ENCODE results near the gene RMND1. TPM values are rescaled to one million over a fixed set of nuclear protein-coding genes. Genes with fewer than 3 reads are reported as not detected.

RMND1 gene
- polyA plus RNA-seq, 1 donor from 2014 or later: 13.7 TPM

DNA sequence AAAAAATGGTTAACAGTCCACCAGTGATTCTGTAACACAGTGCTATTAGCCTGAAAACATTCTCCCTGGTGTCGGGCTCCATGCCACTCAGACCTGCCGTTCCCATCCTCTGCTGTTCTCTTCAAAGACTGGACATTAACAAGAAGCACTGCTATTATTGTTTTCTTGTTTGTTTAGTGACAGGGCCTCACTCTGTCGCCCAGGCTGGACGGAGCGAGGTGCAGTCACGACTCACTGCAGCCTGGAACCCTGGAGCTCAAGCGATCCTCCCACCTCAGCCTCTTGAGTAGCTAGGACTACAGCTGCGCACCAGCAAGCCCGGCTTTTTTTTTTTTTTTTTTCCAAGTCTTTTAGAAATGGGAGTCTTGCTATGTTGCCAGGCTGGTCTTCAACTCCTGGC is 9.6 kb downstream of the RMND1 start:
- H3K9me3 Mint-ChIP-seq: no peaks in the 10 kb centered on the region
- H3K4me3 Mint-ChIP-seq: no peak overlapping the region

GRCh38 chr6:151441390-151442166 is 10.3 kb downstream of the RMND1 start:
- Mint-ChIP-seq H3K4me1 (peaks cover 15 to 29% (median 27%) of the 10 kb centered on the region in 3 donors), H3K27me3 (no peaks in the 10 kb centered on the region), H3K36me3 (no peaks in the 10 kb centered on the region), H3K9me3 (no peaks in the 10 kb centered on the region), H3K4me3 (no peak overlapping the region), H3K27ac (no peak overlapping the region)

More for the DNA sequence above, 9.6 kb downstream of the RMND1 start:
- no peaks in the 10 kb centered on the region for H3K27me3 Mint-ChIP-seq
- H3K4me1 Mint-ChIP-seq: peaks cover 15 to 29% (median 29%) of the 10 kb centered on the region in 3 donors
- H3K36me3 Mint-ChIP-seq: no peaks in the 10 kb centered on the region
- H3K27ac Mint-ChIP-seq: no peak overlapping the region

DNA sequence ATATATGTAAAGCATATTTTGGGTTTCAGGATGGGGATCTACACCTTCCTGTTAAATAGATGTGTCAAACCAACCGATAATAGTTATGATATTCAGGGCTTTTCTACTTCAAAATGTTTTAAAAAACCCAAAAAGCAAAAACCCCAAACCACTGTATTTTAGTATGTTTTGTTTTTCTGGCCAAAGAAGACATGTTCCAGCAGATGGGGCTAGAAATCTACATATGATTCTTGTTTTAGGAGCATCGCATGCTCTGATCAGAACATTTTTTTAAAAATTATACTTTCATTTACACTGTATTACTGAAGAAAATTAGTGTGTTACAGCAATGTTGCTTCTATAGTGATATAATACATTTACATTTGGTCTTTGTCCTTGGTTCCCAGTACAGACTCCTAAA is 11.0 kb downstream of the RMND1 start:
- H3K4me3 Mint-ChIP-seq: no peak overlapping the region
- no peak overlapping the region for H3K27ac Mint-ChIP-seq
- H3K4me1 Mint-ChIP-seq: peaks cover 13 to 29% (median 27%) of the 10 kb centered on the region in 3 donors
- H3K27me3 Mint-ChIP-seq: no peaks in the 10 kb centered on the region
- H3K36me3 Mint-ChIP-seq: no peaks in the 10 kb centered on the region
- H3K9me3 Mint-ChIP-seq: no peaks in the 10 kb centered on the region

- no peaks in the 10 kb centered on the region for H3K36me3 Mint-ChIP-seq
- peaks cover 13 to 29% (median 27%) of the 10 kb centered on the region in 3 donors for H3K4me1 Mint-ChIP-seq
Observed at GRCh38 chr6:151440498-151440897, 11.4 kb downstream of the RMND1 start.

GRCh38 chr6:151437401-151437800 is 14.5 kb downstream of the RMND1 start:
- Mint-ChIP-seq H3K4me1 (peaks cover 13 to 22% (median 21%) of the 10 kb centered on the region in 3 donors), H3K9me3 (no peaks in the 10 kb centered on the region), H3K27ac (no peak overlapping the region), H3K4me3 (no peak overlapping the region), H3K27me3 (no peaks in the 10 kb centered on the region), H3K36me3 (peaks cover under 1% of the 10 kb centered on the region)

More at GRCh38 chr6:151440498-151440897, 11.4 kb downstream of the RMND1 start:
- H3K27me3 Mint-ChIP-seq: no peaks in the 10 kb centered on the region
- H3K4me3 Mint-ChIP-seq: no peak overlapping the region
- no peaks in the 10 kb centered on the region for H3K9me3 Mint-ChIP-seq
- H3K27ac Mint-ChIP-seq: no peak overlapping the region

DNA sequence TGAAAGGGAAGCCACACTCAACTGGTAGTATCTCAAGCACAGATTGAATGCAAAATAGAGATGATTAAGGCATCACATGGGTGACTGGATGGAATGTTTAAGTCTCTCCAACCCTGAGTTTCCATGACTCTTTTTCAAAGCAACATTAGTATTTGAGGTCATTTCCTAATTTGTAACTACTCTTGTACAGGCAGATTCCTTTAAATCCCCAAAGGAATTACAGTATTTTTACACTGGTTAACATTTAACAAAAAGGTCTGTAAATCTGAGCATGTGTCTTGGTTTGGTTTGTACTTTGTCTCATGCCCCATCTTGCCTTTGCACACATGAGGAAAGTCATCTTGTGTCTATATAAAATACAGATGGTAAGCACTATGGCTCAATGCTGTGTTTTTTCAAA is 15.1 kb downstream of the RMND1 start:
- Mint-ChIP-seq H3K4me1 (peaks cover 10 to 20% (median 17%) of the 10 kb centered on the region in 3 donors), H3K36me3 (peaks cover 3% of the 10 kb centered on the region), H3K27me3 (no peaks in the 10 kb centered on the region), H3K9me3 (no peaks in the 10 kb centered on the region), H3K27ac (peak overlapping the region in 1 of 3 donors; percentile 80), H3K4me3 (no peak overlapping the region)

- H3K36me3 Mint-ChIP-seq: peaks cover 3% of the 10 kb centered on the region
- H3K4me3 Mint-ChIP-seq: no peak overlapping the region
- H3K27me3 Mint-ChIP-seq: no peaks in the 10 kb centered on the region
- no peaks in the 10 kb centered on the region for H3K9me3 Mint-ChIP-seq
- peak overlapping the region in 1 of 3 donors; percentile 80 for H3K27ac Mint-ChIP-seq
- peaks cover 7 to 16% (median 15%) of the 10 kb centered on the region in 3 donors for H3K4me1 Mint-ChIP-seq
Observed at GRCh38 chr6:151436300-151436699, 15.6 kb downstream of the RMND1 start.

DNA sequence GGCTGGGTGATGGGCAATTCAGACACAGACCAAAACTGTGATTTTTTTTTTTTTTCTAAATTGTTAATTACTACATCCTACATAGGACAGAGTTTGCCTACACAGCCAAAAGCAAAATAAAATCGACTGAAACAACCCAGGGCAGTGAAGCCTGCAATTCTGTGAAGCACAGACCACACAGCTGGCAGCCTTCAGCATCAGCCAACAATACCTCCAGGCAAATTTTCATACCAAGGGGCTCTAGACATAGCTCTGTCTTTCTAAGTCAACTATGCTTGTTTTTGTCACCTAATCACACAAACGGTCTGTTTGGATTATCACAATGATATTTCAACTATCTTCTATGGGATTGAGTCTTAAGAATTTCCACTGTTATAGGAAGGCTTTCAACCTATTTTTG is 17.6 kb downstream of the RMND1 start:
- Mint-ChIP-seq H3K27ac (no peak overlapping the region), H3K36me3 (peaks cover 3% of the 10 kb centered on the region), H3K4me1 (peaks cover 0 to 8% (median 6%) of the 10 kb centered on the region in 3 donors), H3K4me3 (no peak overlapping the region), H3K27me3 (no peaks in the 10 kb centered on the region), H3K9me3 (no peaks in the 10 kb centered on the region)

GRCh38 chr6:151432651-151433050 is 19.3 kb downstream of the RMND1 start:
- Mint-ChIP-seq H3K4me1 (peaks cover 0 to 2% (median 2%) of the 10 kb centered on the region in 3 donors), H3K4me3 (no peak overlapping the region), H3K36me3 (peaks cover 3% of the 10 kb centered on the region), H3K27me3 (no peaks in the 10 kb centered on the region), H3K9me3 (no peaks in the 10 kb centered on the region), H3K27ac (no peak overlapping the region)

GRCh38 chr6:151431337-151431736 is 20.6 kb downstream of the RMND1 start:
- Mint-ChIP-seq H3K4me1 (no peaks in the 10 kb centered on the region), H3K27me3 (no peaks in the 10 kb centered on the region), H3K9me3 (no peaks in the 10 kb centered on the region), H3K4me3 (no peak overlapping the region), H3K27ac (no peak overlapping the region), H3K36me3 (peaks cover 7% of the 10 kb centered on the region)

- no peak overlapping the region for H3K4me3 Mint-ChIP-seq
- H3K27me3 Mint-ChIP-seq: no peaks in the 10 kb centered on the region
- no peaks in the 10 kb centered on the region for H3K4me1 Mint-ChIP-seq
- no peaks in the 10 kb centered on the region for H3K9me3 Mint-ChIP-seq
- peak overlapping the region in 2 of 3 donors; percentile 46 to 60 for H3K27ac Mint-ChIP-seq
- H3K36me3 Mint-ChIP-seq: peaks cover 7% of the 10 kb centered on the region
Observed at GRCh38 chr6:151430886-151431285, 21.0 kb downstream of the RMND1 start.

- no peaks in the 10 kb centered on the region for H3K4me1 Mint-ChIP-seq
- no peaks in the 10 kb centered on the region for H3K27me3 Mint-ChIP-seq
- H3K27ac Mint-ChIP-seq: no peak overlapping the region
- H3K4me3 Mint-ChIP-seq: no peak overlapping the region
- peaks cover 10% of the 10 kb centered on the region for H3K36me3 Mint-ChIP-seq
- no peaks in the 10 kb centered on the region for H3K9me3 Mint-ChIP-seq
Observed at GRCh38 chr6:151428093-151428735, 23.7 kb downstream of the RMND1 start.

GRCh38 chr6:151425561-151425960 is 26.4 kb downstream of the RMND1 start:
- peak overlapping the region in 1 of 3 donors; percentile 76 for H3K27ac Mint-ChIP-seq

GRCh38 chr6:151422981-151423380 is 28.9 kb downstream of the RMND1 start:
- Mint-ChIP-seq H3K36me3 (peaks cover 8% of the 10 kb centered on the region), H3K27ac (peak overlapping the region in 1 of 3 donors; percentile 85), H3K9me3 (no peaks in the 10 kb centered on the region), H3K4me1 (no peaks in the 10 kb centered on the region), H3K27me3 (no peaks in the 10 kb centered on the region), H3K4me3 (no peak overlapping the region)

More at GRCh38 chr6:151425561-151425960, 26.4 kb downstream of the RMND1 start:
- Mint-ChIP-seq H3K36me3 (peaks cover 7% of the 10 kb centered on the region), H3K4me3 (no peak overlapping the region), H3K27me3 (no peaks in the 10 kb centered on the region), H3K9me3 (no peaks in the 10 kb centered on the region), H3K4me1 (no peaks in the 10 kb centered on the region)

- H3K27me3 Mint-ChIP-seq: no peaks in the 10 kb centered on the region
- H3K9me3 Mint-ChIP-seq: peaks cover 0 to 8% (median 0%) of the 10 kb centered on the region in 3 donors
- H3K36me3 Mint-ChIP-seq: peaks cover 20% of the 10 kb centered on the region
- peaks cover 4 to 9% (median 8%) of the 10 kb centered on the region in 3 donors for H3K4me1 Mint-ChIP-seq
- no peak overlapping the region for H3K4me3 Mint-ChIP-seq
- no peak overlapping the region for H3K27ac Mint-ChIP-seq
Observed at GRCh38 chr6:151417477-151417876, 34.4 kb downstream of the RMND1 start.

Data from IgD-negative memory B cell (primary cell).